Neural crest cell (in vitro differentiated cells): ENCODE measurements around the gene BRMS1. TPM values are rescaled to one million over a fixed set of nuclear protein-coding genes. Genes with fewer than 3 reads are reported as not detected.

Experiments
- DNase-seq: peaks from one replicate; pipeline ENCODE4 v3.0.0; 2021; ENCODE audit warnings: low read depth, mixed read lengths, low spot score
- H3K27ac Mint-ChIP-seq: one replicate; pipeline ENCODE4 v1.8.0; 2021; ENCODE audit warnings: mild to moderate bottlenecking, mixed read lengths; ENCODE audit not compliant: unreplicated experiment
- H3K27me3 Mint-ChIP-seq: 2 replicates; pipeline ENCODE4 v1.8.0; 2021; ENCODE audit warnings: low read depth, mild to moderate bottlenecking, mixed read lengths
- H3K36me3 Mint-ChIP-seq: 2 replicates; pipeline ENCODE4 v1.8.0; 2021; ENCODE audit warnings: low read depth, mild to moderate bottlenecking, mixed read lengths
- H3K4me1 Mint-ChIP-seq: 2 replicates; pipeline ENCODE4 v1.8.0; 2021; ENCODE audit warnings: mixed read lengths
- H3K4me3 Mint-ChIP-seq: one replicate; pipeline ENCODE4 v1.8.0; 2021; ENCODE audit warnings: mild to moderate bottlenecking, mixed read lengths
- H3K9me3 Mint-ChIP-seq: 2 replicates; pipeline ENCODE4 v1.8.0; 2021; ENCODE audit warnings: mixed read lengths
- CTCF ChIP-seq: fragments of 200-600 bp; sonication (generic); conservative IDR thresholded peaks from 2 replicates; pipeline ENCODE4 v1.5.0; 2021; ENCODE audit warnings: antibody characterized with exemption, mild to moderate bottlenecking
- total RNA-seq: library from RNA; stranded (reverse); gene quantifications from 2 replicates; pipeline ENCODE4 v1.2.1, GENCODE V29; 2021

BRMS1 gene
- total RNA-seq, 1 donor from 2014 or later: 40.2 TPM

DNA sequence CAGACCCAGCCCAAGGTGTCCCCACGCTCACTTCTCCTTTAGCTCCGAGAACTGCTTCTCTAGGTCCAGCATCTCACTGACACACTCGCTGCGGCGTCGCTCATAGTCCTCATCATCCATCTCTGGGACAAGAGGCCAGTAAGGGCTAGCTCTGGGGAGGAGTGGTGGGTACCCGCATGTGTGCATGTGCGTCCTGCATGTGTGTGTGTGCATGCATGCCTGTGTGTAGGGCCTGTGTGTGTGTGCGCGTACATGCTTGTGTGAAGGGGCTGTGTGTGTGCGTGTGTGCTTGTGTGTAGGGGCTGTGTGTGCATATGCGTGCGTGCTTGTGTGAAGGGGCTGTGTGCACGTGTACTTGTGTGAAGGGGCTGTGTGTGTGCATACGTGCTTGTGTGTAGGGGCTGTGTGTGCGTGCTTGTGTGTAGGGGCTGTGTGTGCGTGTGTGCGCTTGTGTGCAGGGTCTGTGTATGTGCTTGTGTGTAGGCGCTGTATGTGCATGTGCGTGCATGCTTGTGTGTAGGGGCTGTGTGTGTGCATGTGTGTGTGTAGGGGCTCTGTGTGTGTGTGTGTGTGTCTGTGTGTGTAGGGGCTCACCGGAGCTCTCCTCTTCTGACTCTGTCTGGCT lies 3.3 kb downstream of the BRMS1 start:
- Mint-ChIP-seq H3K27me3 (no peaks in the 10 kb centered on the region), H3K4me3 (peak overlapping the region; percentile 72), H3K27ac (no peak overlapping the region), H3K4me1 (peaks cover 40% of the 10 kb centered on the region), H3K9me3 (no peaks in the 10 kb centered on the region), H3K36me3 (peaks cover 4% of the 10 kb centered on the region)
- no peak for DNase-seq
- no peak for TF ChIP-seq CTCF

DNA sequence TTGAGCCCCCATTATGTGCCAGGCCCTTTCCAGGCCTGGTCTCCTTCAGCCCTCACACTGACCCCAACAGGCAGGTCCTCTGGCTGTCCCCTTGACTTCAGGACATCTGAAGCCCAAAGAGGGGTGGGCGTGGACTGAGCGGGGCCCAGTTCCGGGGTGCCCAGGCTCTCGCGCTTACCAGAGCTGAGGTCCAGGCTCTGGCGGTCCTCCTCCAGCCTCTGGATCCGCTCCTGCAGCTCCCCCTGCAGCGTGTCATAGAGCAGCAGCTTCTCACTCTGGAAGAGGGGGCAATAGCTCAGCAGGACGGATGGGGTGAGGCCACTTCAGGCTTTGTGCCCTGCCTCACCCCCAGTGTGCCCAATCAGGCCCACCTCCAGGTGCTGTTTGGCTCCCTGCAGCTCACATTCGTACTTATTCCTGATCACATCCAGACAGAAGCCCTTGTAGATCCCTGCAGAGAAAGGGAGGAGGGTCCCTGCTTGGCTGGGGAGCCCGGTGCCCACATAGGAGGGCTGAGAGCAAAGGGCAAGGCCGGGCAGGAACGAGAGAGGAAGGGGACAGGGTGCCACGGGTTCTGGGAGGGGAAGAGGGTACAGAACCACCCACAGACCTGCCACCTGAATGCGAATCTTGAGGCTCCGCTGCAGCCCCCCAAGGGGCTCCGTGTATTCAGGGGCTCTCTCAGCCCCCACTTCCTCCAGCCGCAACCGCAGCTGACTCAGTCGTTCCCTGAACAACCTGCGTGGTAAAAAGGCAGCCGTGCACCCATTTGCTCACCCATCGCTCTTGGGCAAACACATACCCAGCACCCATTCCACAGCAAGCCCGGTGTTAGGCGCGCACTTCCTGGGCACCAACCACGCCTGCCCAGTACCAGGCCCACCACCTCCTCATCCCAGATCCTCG lies 4.1 kb downstream of the BRMS1 start:
- no peaks in the 10 kb centered on the region for H3K27me3 Mint-ChIP-seq
- peaks cover 4% of the 10 kb centered on the region for H3K36me3 Mint-ChIP-seq
- no peak overlapping the region for H3K27ac Mint-ChIP-seq
- no peaks in the 10 kb centered on the region for H3K9me3 Mint-ChIP-seq
- peaks cover 42% of the 10 kb centered on the region for H3K4me1 Mint-ChIP-seq
- no peak for DNase-seq
- no peak overlapping the region for H3K4me3 Mint-ChIP-seq
- TF ChIP-seq CTCF: no peak

- Mint-ChIP-seq H3K36me3 (peaks cover 4% of the 10 kb centered on the region), H3K27ac (no peak overlapping the region), H3K9me3 (no peaks in the 10 kb centered on the region), H3K4me1 (peaks cover 38% of the 10 kb centered on the region), H3K4me3 (no peak overlapping the region), H3K27me3 (no peaks in the 10 kb centered on the region)
- no peak for TF ChIP-seq CTCF
- DNase-seq: no peak
Measured at GRCh38 chr11:66339686-66340483, 5.0 kb downstream of the BRMS1 start.

DNA sequence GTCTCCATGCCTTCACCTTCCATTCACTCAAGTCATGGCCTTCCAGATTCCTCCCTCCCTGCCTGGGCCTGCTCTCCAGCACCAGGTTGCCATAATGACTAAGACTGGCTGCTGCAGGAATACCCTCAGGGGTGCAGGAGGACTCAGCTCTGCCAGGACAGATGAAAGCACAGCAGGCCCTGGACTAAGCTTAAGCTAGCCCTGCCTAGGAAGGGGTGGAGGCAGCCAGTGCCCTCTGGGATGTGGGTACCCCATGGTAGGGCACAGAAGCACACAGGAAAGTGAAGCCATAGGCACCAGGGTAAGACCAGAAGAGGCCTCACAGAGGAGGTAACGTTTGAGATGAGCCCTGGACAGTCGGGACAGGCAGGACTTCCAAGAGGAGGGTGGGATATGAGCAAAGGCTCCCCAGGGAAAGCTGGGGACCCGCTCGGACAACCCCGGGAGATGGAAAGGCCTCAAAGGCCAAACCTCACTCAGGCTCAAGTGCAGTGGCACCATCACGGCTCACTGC lies 5.7 kb downstream of the BRMS1 start:
- Mint-ChIP-seq H3K27ac (no peak overlapping the region), H3K27me3 (no peaks in the 10 kb centered on the region), H3K4me1 (peaks cover 31% of the 10 kb centered on the region), H3K36me3 (peaks cover 4% of the 10 kb centered on the region), H3K4me3 (peak overlapping the region; percentile 49), H3K9me3 (no peaks in the 10 kb centered on the region)
- no peak for TF ChIP-seq CTCF
- DNase-seq: no peak
